Measurements from ENCODE around the gene THOC1.
"Not testable (repeated sequence)": the region's sequence is repeated elsewhere in the genome, so short reads cannot be mapped to it uniquely, and the experiment has no call there.

Gene THOC1

GRCh38 chr18:267688-268552 lies at the start of gene THOC1:
THOC1 (minus strand) TSS chr18:268047; CDS start chr18:268019, 28 bp downstream.
- DNase-seq (ENCODE audit: extremely low read depth, low read depth): peak; percentile 69
- no peak for TF ChIP-seq CTCF (IDR thresholded peaks at IDR 0.05; ENCODE audit: low read depth, low read length)

GRCh38 chr18:317618-318017 lies 49.8 kb upstream of the THOC1 start:
- TF ChIP-seq CTCF (IDR thresholded peaks at IDR 0.05; ENCODE audit: low read depth, low read length): no peak
- DNase-seq (ENCODE audit: extremely low read depth, low read depth): no peak

GRCh38 chr18:316393-316792 lies 48.5 kb upstream of the THOC1 start:
- TF ChIP-seq CTCF (IDR thresholded peaks at IDR 0.05; ENCODE audit: low read depth, low read length): no peak
- DNase-seq (ENCODE audit: extremely low read depth, low read depth): no peak

- no peak for TF ChIP-seq CTCF (IDR thresholded peaks at IDR 0.05; ENCODE audit: low read depth, low read length)
- no peak for DNase-seq (ENCODE audit: extremely low read depth, low read depth)
Observed at GRCh38 chr18:313931-314330, 46.1 kb upstream of the THOC1 start.

- no peak for DNase-seq (ENCODE audit: extremely low read depth, low read depth)
- TF ChIP-seq CTCF (IDR thresholded peaks at IDR 0.05; ENCODE audit: low read depth, low read length): no peak
Observed at GRCh38 chr18:312415-312814, 44.6 kb upstream of the THOC1 start.

GRCh38 chr18:310042-310441 lies 42.2 kb upstream of the THOC1 start:
- no peak for TF ChIP-seq CTCF (IDR thresholded peaks at IDR 0.05; ENCODE audit: low read depth, low read length)
- DNase-seq (ENCODE audit: extremely low read depth, low read depth): no peak

GRCh38 chr18:308086-308485 lies 40.2 kb upstream of the THOC1 start:
- not testable (repeated sequence) for DNase-seq (ENCODE audit: extremely low read depth, low read depth)

Data from AG09319 (cell line).